Fibroblast of skin of left biceps (primary cell): Measurements from ENCODE around the gene BCL2L15.

Source experiments
- DNase-seq, 2 experiments: peaks; one replicate each; pipeline ENCODE4 v3.0.0-alpha.2; 2013; ENCODE audit warnings: low read depth in 2 of 2

The BCL2L15 gene

GRCh38 chr1:113887402-113888175 is at the start of gene BCL2L15:
Gene BCL2L15, minus strand, starts transcription at chr1:113887581. Its CDS starts 206 bp downstream, at chr1:113887375.
- DNase-seq = no peak

DNA sequence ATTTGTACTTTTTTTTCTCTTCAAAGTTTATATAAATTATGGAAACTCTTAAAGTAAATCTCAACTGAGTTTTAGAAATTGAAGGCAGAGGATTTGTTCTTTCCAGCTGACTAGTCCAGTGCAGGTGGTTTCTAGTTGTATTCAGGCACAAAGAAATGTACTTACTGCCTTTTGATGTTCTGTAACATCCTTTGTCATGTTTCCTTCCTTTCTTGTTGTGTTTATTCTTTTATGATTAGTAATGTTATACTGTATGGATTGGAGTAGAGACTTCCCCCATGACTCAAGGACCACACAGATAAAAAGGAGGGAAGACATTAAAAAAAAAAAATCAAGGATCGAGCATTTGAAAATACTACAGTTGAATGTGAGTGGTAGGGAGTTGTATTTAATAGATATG is 49.8 kb upstream of the BCL2L15 start:
- no peak for DNase-seq

GRCh38 chr1:113935970-113936369 is 48.6 kb upstream of the BCL2L15 start:
- DNase-seq = no peak

- no peak for DNase-seq
Observed at GRCh38 chr1:113935176-113935575, 47.8 kb upstream of the BCL2L15 start.

GRCh38 chr1:113934511-113935055 is 47.2 kb upstream of the BCL2L15 start:
- DNase-seq = no peak

- DNase-seq = no peak
Observed at GRCh38 chr1:113934006-113934405, 46.6 kb upstream of the BCL2L15 start.

GRCh38 chr1:113931451-113931851 is 44.1 kb upstream of the BCL2L15 start:
- no peak for DNase-seq

GRCh38 chr1:113930499-113931161 is 43.2 kb upstream of the BCL2L15 start:
- DNase-seq = no peak

DNA sequence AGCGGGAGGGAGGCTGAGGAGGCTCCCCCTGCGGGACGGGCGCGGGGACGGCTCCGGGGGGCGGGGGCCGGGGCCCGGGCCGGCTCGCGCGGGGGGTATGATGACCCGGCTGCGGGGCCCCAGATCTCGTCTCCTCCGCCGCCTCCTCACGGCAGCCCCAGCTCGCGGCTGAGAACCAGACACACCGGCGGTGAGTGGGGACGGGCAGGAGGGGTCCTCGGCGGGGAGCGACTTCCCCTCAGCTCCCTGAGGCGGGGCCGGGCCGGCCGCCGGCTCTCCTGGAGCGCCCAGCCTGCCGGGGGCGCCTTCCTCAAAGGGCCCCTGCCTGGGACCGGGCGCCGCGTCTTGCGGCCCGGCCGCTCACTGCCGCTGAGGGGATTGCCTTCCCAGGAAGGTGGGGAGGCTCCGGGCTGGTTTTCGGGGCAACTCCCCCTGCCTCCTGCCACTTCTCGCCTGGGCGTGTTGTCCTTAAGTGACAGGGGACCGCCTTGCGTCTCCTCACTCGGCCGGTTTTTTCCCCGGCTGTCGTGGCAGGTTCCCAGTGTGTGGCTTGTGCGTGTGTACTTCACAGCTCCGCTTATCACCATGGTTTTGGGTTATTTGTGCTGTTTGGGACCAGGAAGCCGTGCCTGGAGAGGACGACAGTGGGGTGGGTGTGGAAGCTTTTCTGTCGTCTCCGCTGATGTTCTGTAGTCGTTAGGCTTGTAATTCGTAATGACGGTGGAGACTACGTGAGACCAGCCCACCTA is 42.5 kb upstream of the BCL2L15 start:
- no peak for DNase-seq

- peak; percentile 63 to 73 for DNase-seq
Observed at GRCh38 chr1:113928941-113929749, 41.8 kb upstream of the BCL2L15 start, which contains the start of gene HIPK1. Gene HIPK1, plus strand, starts transcription at chr1:113929324.

DNA sequence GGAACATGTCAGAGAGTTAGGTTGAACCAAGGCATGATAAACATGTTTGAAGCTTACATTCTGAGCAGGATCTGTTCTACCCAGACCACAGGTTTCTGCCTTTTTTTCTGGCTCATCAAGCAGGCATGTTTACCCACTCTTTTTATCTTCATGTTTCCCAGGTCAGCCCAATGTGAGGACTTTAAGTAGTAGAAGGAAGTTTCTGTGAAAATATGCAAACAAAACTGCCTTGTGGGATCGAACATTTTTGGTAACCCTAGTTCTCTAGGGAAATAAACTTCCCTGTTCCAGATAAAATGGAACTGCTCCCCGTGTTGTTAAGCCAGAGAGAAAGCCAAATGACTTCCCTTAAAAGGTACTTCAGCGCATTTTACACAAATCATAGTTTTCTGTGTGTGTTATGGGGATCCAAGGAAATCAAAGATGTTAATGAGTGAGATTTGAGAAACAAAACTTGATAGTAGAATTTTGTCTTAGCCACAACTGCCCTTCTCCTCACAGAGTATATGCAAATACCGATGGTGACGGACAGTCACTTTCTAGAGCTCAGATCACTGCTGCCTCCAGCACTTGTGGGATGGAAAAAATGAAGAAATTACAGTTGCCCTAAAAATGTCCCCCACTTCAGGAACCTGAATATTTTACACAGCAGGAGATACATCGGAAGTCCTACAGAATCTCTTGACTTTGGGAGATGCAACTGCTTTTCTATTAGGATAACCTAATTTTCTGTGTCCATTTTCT is 41.0 kb upstream of the BCL2L15 start:
- DNase-seq = no peak

DNA sequence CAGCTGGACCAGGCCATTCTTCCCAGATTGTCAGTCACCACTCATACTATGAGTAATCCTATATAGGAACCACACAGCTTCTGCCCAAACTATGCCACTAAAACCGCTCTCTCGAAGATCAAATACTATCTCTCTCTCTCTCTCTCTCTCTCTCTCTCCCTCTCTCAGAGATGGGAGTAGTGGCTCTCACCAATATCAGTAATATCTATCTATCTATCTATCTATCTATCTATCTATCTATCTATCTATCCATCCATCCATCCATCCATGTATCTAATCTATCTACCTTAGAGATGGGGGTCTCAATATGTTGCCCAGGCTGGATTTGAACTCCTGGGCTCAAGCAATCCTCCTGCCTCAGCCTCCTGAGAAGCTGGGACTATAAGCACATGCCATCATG is 37.1 kb upstream of the BCL2L15 start:
- DNase-seq = no peak

- no peak for DNase-seq
Observed at GRCh38 chr1:113922957-113923356, 35.6 kb upstream of the BCL2L15 start.

- no peak for DNase-seq
Observed at GRCh38 chr1:113918243-113918642, 30.9 kb upstream of the BCL2L15 start.

DNA sequence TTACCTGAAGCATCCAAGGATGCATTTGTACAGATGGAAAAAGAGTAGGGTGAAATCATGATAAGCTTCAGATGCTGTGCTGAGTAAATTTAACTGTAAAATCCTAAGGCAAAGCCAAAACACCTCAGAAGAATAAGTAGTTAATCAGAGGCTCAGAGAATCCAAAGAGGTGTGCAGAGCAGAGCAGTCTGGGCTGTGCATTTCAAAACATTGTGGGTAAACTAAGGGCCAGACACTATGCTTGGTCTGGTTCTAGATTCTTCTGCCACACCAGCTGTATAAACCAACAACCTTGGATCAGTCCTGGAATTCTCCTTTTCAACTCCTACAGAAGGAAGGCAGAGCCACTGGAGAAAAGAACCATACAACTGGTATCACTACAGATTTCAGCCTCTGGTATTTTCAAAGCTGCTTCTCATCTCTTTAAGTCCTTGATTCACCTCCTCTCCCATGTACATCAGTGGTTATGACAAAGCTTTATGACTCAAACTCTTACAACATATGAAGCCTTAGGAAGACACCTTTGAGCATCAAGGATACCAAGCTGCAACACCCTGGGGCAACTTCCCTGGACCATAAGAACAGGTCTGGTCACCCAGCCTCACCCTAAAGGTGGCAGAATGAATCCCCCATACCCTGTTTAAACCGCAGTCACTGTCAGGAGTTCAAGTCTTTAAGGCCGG is 30.2 kb upstream of the BCL2L15 start:
- no peak for DNase-seq

- no peak for DNase-seq
Observed at GRCh38 chr1:113916974-113917373, 29.6 kb upstream of the BCL2L15 start.

DNA sequence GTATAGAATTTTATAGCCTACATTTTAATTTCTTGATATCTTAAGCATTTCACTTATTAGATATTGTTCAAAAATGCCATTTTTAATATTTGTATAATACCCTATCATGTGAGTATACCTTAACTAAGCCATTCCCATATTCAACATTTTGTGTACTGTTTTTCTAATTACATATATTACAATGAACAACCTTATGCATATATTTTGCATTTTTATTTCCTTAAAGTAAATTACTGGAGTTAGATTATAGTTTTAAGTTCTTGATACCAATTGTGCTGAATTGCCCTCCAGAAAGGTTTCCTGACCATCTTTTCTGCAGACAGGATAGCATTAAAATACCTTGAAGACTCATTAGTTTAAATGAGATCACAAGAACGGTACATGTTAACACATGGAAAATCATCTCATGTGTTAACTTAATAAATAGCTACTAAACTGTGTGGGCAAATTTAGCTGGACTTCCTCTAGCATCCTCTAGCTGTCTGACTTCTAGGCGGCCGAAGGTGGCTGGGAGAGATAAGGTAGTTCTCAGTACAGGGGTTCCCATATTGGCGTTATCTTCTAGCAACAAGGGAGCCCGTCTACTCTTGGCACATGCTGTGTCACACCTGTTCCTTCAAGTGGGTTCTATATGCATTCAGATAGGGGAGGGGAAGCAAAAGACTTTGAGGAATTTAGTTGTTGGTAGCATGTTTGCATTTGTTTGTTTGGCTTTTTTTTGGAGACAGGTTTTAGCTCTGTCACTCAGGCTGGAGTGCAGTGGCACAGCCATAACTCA is 26.7 kb upstream of the BCL2L15 start:
- no peak for DNase-seq

GRCh38 chr1:113913312-113913668 is 25.9 kb upstream of the BCL2L15 start:
- DNase-seq = no peak

DNA sequence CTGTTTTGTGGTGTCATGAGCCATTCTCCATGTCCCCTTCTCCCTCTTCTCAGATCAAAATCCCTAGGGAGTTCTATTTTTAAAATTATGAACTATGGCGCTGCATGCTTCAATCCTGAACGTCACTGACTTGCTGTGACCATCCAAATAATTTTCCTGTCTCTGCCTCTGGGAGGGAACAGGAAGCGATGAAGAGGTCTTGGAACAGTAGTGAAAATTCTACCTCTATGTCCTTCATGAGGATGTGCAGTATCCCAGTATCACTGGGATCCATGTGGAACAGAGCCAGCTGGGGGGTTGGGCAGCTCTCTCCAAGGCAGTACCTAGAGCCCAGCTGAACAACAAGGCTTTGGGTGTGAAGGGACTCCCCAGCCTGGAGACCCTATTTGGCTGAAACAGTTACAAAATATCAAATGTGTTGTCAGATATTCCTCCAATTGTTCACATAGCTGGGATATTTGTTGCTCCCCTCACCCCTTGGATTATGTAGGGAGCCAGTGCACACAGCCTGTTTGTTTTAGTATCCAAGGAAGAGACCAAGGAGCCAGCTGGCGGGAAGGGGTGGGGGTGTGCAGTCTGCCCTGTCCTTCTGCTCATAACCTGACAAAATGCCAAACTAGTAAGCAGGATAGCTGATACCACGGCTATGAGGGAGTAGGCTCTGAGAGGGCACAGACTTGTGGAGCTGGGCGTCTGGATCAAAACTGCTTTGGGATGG is 25.4 kb upstream of the BCL2L15 start:
- DNase-seq = peak; percentile 50 to 58
